Panc1 (cell line): ENCODE results near the gene NDOR1.

Experiments used
- POLR2AphosphoS5 ChIP-seq: IDR thresholded peaks from 2 replicates; pipeline ENCODE4 v1.6.1; 2012; ENCODE audit warnings: mild to moderate bottlenecking, low read depth, low read length, moderate library complexity
- TF ChIP-seq, protein P1 (sequence below): fragments of 450-650 bp; IDR thresholded peaks from 2 replicates; pipeline ENCODE4 v1.5.1; 2017; ENCODE audit warnings: mild to moderate bottlenecking
- TF ChIP-seq, protein P2 (sequence below), 2 experiments: IDR thresholded peaks; 2 replicates each; pipeline ENCODE4 v1.6.1; 2011 to 2012; ENCODE audit warnings: low read depth in 2 of 2, control low read depth in 1 of 2, low read length in 1 of 2, mild to moderate bottlenecking in 1 of 2, moderate library complexity in 1 of 2; ENCODE audit not compliant: insufficient read depth in 1 of 2

DNA sequence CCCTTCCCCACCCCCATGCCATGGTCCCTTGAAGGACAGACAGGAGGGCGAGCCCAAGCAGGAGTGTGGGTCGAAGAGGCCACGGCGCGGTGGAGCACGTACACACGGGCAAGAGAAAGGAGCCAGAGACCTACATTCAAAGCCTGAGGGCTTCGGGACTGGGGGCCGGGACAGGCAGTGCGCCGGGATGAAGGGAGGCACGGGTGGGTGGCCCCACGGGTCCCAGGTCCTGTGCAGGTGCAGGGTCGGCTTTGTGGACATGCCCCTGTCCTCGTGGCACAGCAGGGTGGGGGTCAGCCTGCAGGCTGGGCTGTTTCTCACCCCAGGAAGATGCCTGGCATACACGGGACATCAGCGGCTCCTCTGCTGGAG is 45.5 kb upstream of the NDOR1 start:
- TF ChIP-seq, protein P1, sequence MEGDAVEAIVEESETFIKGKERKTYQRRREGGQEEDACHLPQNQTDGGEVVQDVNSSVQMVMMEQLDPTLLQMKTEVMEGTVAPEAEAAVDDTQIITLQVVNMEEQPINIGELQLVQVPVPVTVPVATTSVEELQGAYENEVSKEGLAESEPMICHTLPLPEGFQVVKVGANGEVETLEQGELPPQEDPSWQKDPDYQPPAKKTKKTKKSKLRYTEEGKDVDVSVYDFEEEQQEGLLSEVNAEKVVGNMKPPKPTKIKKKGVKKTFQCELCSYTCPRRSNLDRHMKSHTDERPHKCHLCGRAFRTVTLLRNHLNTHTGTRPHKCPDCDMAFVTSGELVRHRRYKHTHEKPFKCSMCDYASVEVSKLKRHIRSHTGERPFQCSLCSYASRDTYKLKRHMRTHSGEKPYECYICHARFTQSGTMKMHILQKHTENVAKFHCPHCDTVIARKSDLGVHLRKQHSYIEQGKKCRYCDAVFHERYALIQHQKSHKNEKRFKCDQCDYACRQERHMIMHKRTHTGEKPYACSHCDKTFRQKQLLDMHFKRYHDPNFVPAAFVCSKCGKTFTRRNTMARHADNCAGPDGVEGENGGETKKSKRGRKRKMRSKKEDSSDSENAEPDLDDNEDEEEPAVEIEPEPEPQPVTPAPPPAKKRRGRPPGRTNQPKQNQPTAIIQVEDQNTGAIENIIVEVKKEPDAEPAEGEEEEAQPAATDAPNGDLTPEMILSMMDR: no peak
- no peak for TF ChIP-seq POLR2AphosphoS5
- TF ChIP-seq, protein P2, sequence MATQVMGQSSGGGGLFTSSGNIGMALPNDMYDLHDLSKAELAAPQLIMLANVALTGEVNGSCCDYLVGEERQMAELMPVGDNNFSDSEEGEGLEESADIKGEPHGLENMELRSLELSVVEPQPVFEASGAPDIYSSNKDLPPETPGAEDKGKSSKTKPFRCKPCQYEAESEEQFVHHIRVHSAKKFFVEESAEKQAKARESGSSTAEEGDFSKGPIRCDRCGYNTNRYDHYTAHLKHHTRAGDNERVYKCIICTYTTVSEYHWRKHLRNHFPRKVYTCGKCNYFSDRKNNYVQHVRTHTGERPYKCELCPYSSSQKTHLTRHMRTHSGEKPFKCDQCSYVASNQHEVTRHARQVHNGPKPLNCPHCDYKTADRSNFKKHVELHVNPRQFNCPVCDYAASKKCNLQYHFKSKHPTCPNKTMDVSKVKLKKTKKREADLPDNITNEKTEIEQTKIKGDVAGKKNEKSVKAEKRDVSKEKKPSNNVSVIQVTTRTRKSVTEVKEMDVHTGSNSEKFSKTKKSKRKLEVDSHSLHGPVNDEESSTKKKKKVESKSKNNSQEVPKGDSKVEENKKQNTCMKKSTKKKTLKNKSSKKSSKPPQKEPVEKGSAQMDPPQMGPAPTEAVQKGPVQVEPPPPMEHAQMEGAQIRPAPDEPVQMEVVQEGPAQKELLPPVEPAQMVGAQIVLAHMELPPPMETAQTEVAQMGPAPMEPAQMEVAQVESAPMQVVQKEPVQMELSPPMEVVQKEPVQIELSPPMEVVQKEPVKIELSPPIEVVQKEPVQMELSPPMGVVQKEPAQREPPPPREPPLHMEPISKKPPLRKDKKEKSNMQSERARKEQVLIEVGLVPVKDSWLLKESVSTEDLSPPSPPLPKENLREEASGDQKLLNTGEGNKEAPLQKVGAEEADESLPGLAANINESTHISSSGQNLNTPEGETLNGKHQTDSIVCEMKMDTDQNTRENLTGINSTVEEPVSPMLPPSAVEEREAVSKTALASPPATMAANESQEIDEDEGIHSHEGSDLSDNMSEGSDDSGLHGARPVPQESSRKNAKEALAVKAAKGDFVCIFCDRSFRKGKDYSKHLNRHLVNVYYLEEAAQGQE (IDR thresholded peaks at IDR 0.05; ENCODE audit: insufficient read depth in 1 of 2, low read depth in 2 of 2, low read length in 1 of 2): no peak
